GM23338 (cell line): Measurements from ENCODE around the gene HES7. TPM values are rescaled to one million over a fixed set of nuclear protein-coding genes. Genes with fewer than 3 reads are reported as not detected.

ENCODE experiments used
- ATAC-seq: fragments of 200-7000 bp; cut with Tn5 transposase; 3 replicates; pipeline ENCODE4 v1.9.1; 2020
- DNase-seq: peaks from one replicate; pipeline ENCODE4 v3.0.0-alpha.2; 2015; ENCODE audit warnings: low spot score
- H2AFZ ChIP-seq: fragments of 200-600 bp; sonication (generic); 2 replicates; pipeline ENCODE4 v1.8.0; 2016; ENCODE audit warnings: antibody characterized with exemption, mild to moderate bottlenecking, moderate library complexity
- H3F3A ChIP-seq: fragments of 200-600 bp; sonication (generic); replicated peaks from 2 replicates; pipeline ENCODE4 v1.8.0; 2017; ENCODE audit warnings: antibody characterized with exemption, mixed run types, low read depth
- H3K27ac ChIP-seq: fragments of 200-600 bp; sonication (generic); 2 replicates; pipeline ENCODE4 v1.6.1; 2016; ENCODE audit warnings: low read depth
- H3K27me3 ChIP-seq: fragments of 200-600 bp; sonication (generic); 2 replicates; pipeline ENCODE4 v1.8.0; 2016; ENCODE audit warnings: mild to moderate bottlenecking, mixed run types, moderate library complexity; ENCODE audit not compliant: insufficient read depth
- H3K36me3 ChIP-seq: fragments of 200-600 bp; sonication (generic); 2 replicates; pipeline ENCODE4 v1.8.0; 2016; ENCODE audit warnings: mild to moderate bottlenecking; ENCODE audit not compliant: insufficient read depth
- H3K4me1 ChIP-seq: fragments of 200-600 bp; sonication (generic); 2 replicates; pipeline ENCODE4 v1.8.0; 2016; ENCODE audit warnings: mild to moderate bottlenecking, moderate library complexity; ENCODE audit not compliant: insufficient read depth
- H3K4me2 ChIP-seq: fragments of 200-600 bp; sonication (generic); 2 replicates; pipeline ENCODE4 v1.7.1; 2017; ENCODE audit warnings: mixed run types
- H3K4me3 ChIP-seq: fragments of 200-600 bp; sonication (generic); 2 replicates; pipeline ENCODE4 v1.6.1; 2016; ENCODE audit warnings: mixed run types
- H3K79me2 ChIP-seq: fragments of 200-600 bp; sonication (generic); replicated peaks from 2 replicates; pipeline ENCODE4 v1.8.0; 2017; ENCODE audit warnings: mild to moderate bottlenecking; ENCODE audit not compliant: insufficient read depth
- H3K9me2 ChIP-seq: fragments of 200-600 bp; sonication (generic); 2 replicates; pipeline ENCODE4 v1.8.0; 2017; ENCODE audit not compliant: insufficient read depth
- H4K20me1 ChIP-seq: fragments of 200-600 bp; sonication (generic); replicated peaks from 2 replicates; pipeline ENCODE4 v1.8.0; 2017; ENCODE audit warnings: mild to moderate bottlenecking; ENCODE audit not compliant: insufficient read depth
- H3K27ac Mint-ChIP-seq: 2 replicates; pipeline ENCODE4 v1.8.0; 2020; ENCODE audit warnings: inconsistent platforms, mild to moderate bottlenecking, moderate library complexity, mixed read lengths
- H3K27me3 Mint-ChIP-seq: 3 replicates; pipeline ENCODE4 v1.8.0; 2022; ENCODE audit warnings: low read depth, mild to moderate bottlenecking, moderate library complexity, mixed read lengths, inconsistent platforms; ENCODE audit not compliant: insufficient read depth, poor library complexity
- H3K36me3 Mint-ChIP-seq: 3 replicates; pipeline ENCODE4 v1.8.0; 2021; ENCODE audit warnings: low read depth, mild to moderate bottlenecking, inconsistent platforms, moderate library complexity, mixed read lengths
- H3K4me1 Mint-ChIP-seq: 3 replicates; pipeline ENCODE4 v1.8.0; 2020; ENCODE audit warnings: mild to moderate bottlenecking, inconsistent platforms, mixed read lengths
- H3K4me3 Mint-ChIP-seq: 3 replicates; pipeline ENCODE4 v1.8.0; 2021; ENCODE audit warnings: moderate library complexity, mild to moderate bottlenecking, inconsistent platforms, mixed read lengths
- H3K9me3 Mint-ChIP-seq: 3 replicates; pipeline ENCODE4 v1.8.0; 2020; ENCODE audit warnings: moderate library complexity, mild to moderate bottlenecking, inconsistent platforms, mixed read lengths
- CREB1 ChIP-seq: fragments of 250-450 bp; sonication (Bioruptor Pico); IDR thresholded peaks from 2 replicates; pipeline ENCODE4 v1.5.0; 2020; ENCODE audit warnings: low read depth, mild to moderate bottlenecking, moderate library complexity
- CTCF ChIP-seq, 2 experiments: fragments of 200-600 bp in 1 of 2; sonication (generic) in 1 of 2; conservative IDR thresholded peaks; 2 replicates each; pipeline versions ENCODE4 v1.5.1 to v1.6.1; 2016 to 2017; ENCODE audit warnings: antibody characterized with exemption in 2 of 2, low read depth in 2 of 2, mild to moderate bottlenecking in 2 of 2, moderate library complexity in 1 of 2
- ETS1 ChIP-seq: IDR thresholded peaks from 2 replicates; pipeline ENCODE4 v1.6.1; 2016; ENCODE audit warnings: antibody characterized with exemption
- EZH2phosphoT487 ChIP-seq: fragments of 200-600 bp; sonication (generic); IDR thresholded peaks from one replicate; pipeline ENCODE4 v1.8.1; 2018; ENCODE audit warnings: antibody characterized with exemption; ENCODE audit not compliant: unreplicated experiment
- NANOG ChIP-seq: IDR thresholded peaks from 2 replicates; pipeline ENCODE4 v1.6.1; 2016; ENCODE audit warnings: antibody characterized with exemption, borderline replicate concordance
- POLR2AphosphoS5 ChIP-seq: IDR thresholded peaks from 2 replicates; pipeline ENCODE4 v1.6.1; 2016; ENCODE audit warnings: antibody characterized with exemption, low read depth
- REST ChIP-seq: IDR thresholded peaks from one replicate; pipeline ENCODE4 v1.6.1; 2018; ENCODE audit warnings: antibody characterized with exemption; ENCODE audit not compliant: unreplicated experiment
- STAT1 ChIP-seq: IDR thresholded peaks from one replicate; pipeline ENCODE4 v1.6.1; 2016; ENCODE audit warnings: antibody characterized with exemption; ENCODE audit not compliant: unreplicated experiment
- ZNF114 ChIP-seq: fragments of 250-450 bp; sonication (Bioruptor Pico); IDR thresholded peaks from 2 replicates; pipeline ENCODE4 v1.5.0; 2020; ENCODE audit warnings: mild to moderate bottlenecking, moderate library complexity
- ZNF331 ChIP-seq: fragments of 250-450 bp; sonication (Bioruptor Pico); IDR thresholded peaks from 2 replicates; pipeline ENCODE4 v1.5.0; 2020; ENCODE audit warnings: low read depth, mild to moderate bottlenecking, moderate library complexity
- ZNF462 ChIP-seq: fragments of 250-450 bp; sonication (Bioruptor Pico); IDR thresholded peaks from 2 replicates; pipeline ENCODE4 v1.5.0; 2020; ENCODE audit warnings: mild to moderate bottlenecking, moderate library complexity
- polyA plus RNA-seq: library from polyadenylated mRNA; unstranded; fragments of >200 nt; fragmentation: Nextera tagmentation; extraction: Ambion mirVana; gene quantifications from 2 replicates; pipeline ENCODE4 v1.2.1, GENCODE V29; 2016
- total RNA-seq: library from RNA; depleted of rRNA; stranded (reverse); fragments of >200 nt; shearing (Covaris generic); gene quantifications from 2 replicates; pipeline ENCODE4 v1.2.3, GENCODE V29; 2014

Gene HES7
- total and polyA plus RNA-seq, 2 experiments from 2014 or later = 0.14 TPM; not detected in 1

GRCh38 chr17:8148560-8148959, 24.7 kb upstream of the HES7 start:
- TF ChIP-seq CREB1 (CRISPR knock-in tag) (no peak), ETS1 (no peak), POLR2AphosphoS5 (no peak), ZNF114 (CRISPR knock-in tag) (no peak), ZNF331 (CRISPR knock-in tag) (no peak), REST (no peak), ZNF462 (CRISPR knock-in tag) (no peak), CTCF (conservative IDR thresholded peaks at IDR 0.05; ENCODE audit: low read depth in 2 of 2) (no peak), NANOG (no peak), STAT1 (no peak), EZH2phosphoT487 (no peak)
- Histone ChIP-seq H2AFZ (no peak overlapping the region), H3K27me3 (no peaks in the 10 kb centered on the region), H3K36me3 (no peaks in the 10 kb centered on the region; the same call in 1 of the 2 replicates), H4K20me1 (no peaks in the 10 kb centered on the region; the same call in 1 of the 2 replicates), H3K9me2 (no peaks in the 10 kb centered on the region), H3K4me2 (no peak overlapping the region), H3K79me2 (peaks cover 4% of the 10 kb centered on the region; the same call in 1 of the 2 replicates), H3K27ac (no peak overlapping the region), H3K4me1 (peaks cover 10% of the 10 kb centered on the region; the same call in 1 of the 2 replicates), H3F3A (peaks cover 24% of the 10 kb centered on the region; the same call in 1 of the 2 replicates), H3K4me3 (no peak overlapping the region)
- Mint-ChIP-seq H3K4me1 (peaks cover 13% of the 10 kb centered on the region), H3K27me3 (peaks cover 18% of the 10 kb centered on the region), H3K4me3 (no peak overlapping the region), H3K36me3 (peaks cover 40% of the 10 kb centered on the region), H3K9me3 (no peaks in the 10 kb centered on the region), H3K27ac (no peak overlapping the region)
- ATAC-seq (no peak), DNase-seq (no peak)
